Colonic mucosa (tissue), 4 donors: Measurements from ENCODE around the gene NSD1. TPM values are rescaled to one million over a fixed set of nuclear protein-coding genes. Genes with fewer than 3 reads are reported as not detected.

Experiments
- DNase-seq: peaks from one replicate; pipeline ENCODE4 v3.0.0-alpha.2; 2020
- H3K27ac ChIP-seq: fragments of 200-600 bp; one replicate; pipeline ENCODE4 v1.8.0; 2021
- H3K27me3 ChIP-seq: fragments of 200-600 bp; one replicate; pipeline ENCODE4 v1.8.0; 2021
- H3K36me3 ChIP-seq: fragments of 200-600 bp; one replicate; pipeline ENCODE4 v1.8.0; 2021
- H3K4me1 ChIP-seq: fragments of 200-600 bp; one replicate; pipeline ENCODE4 v1.8.0; 2021; ENCODE audit warnings: mild to moderate bottlenecking
- H3K4me3 ChIP-seq: fragments of 200-600 bp; one replicate; pipeline ENCODE4 v1.8.0; 2021
- H3K9ac ChIP-seq, 2 donors: one replicate each; pipeline ENCODE4 v1.7.0; 2013; ENCODE audit warnings: control low read depth in 2 of 2, low read depth in 2 of 2, low read length in 2 of 2
- H3K9me3 ChIP-seq: fragments of 200-600 bp; one replicate; pipeline ENCODE4 v1.8.0; 2021
- intact Hi-C: fragments of 100-400 bp; cut with DNase I; formaldehyde crosslinking; loops from one replicate; pipeline ENCODE4 v1.14.1; 2022
- total RNA-seq, 2 donors: library from RNA; stranded (reverse); fragmentation: NEBNext Ultra II Directional in 1 of 2; extraction: Animal tissue kit (Norgen Biotek cat#: 25700) in 1 of 2; gene quantifications; one replicate each; pipeline ENCODE4 v1.2.1, GENCODE V29; 2021
- TF ChIP-seq, protein P1 (sequence below): fragments of 200-600 bp; IDR thresholded peaks from one replicate; pipeline ENCODE4 v1.8.0; 2022; ENCODE audit warnings: antibody characterized with exemption, mild to moderate bottlenecking
- donor health status: healthy.
- donor health status: DM: no; HTN: no; CAD: no.
- donor health status: DM: no; HTN: no; CAD: no.

The NSD1 gene
- total RNA-seq, 2 donors from 2014 or later = 53.0 to 77.9 TPM

DNA sequence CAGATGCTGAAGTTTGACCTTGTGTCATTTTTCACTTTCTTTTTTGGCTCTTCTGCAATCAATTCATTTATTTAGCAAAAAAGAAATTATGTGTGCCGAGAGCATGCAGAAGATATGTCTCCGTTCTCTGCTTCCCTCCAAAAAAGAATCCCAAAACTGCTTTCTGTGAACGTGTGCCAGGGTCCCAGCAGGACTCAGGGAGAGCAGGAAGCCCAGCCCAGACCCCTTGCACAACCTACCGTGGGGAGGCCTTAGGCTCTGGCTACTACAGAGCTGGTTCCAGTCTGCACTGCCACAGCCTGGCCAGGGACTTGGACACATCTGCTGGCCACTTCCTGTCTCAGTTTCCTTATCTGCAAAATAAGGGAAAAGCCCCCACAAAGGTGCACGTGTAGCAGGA lies 44.4 kb upstream of the NSD1 start:
- Histone ChIP-seq H3K27ac (no peak overlapping the region), H3K9me3 (no peaks in the 10 kb centered on the region), H3K4me3 (no peak overlapping the region), H3K4me1 (no peaks in the 10 kb centered on the region), H3K27me3 (no peaks in the 10 kb centered on the region), H3K9ac (peak overlapping the region in 1 of 2 donors; percentile 74), H3K36me3 (no peaks in the 10 kb centered on the region)
- no peak for DNase-seq
- TF ChIP-seq, protein P1, sequence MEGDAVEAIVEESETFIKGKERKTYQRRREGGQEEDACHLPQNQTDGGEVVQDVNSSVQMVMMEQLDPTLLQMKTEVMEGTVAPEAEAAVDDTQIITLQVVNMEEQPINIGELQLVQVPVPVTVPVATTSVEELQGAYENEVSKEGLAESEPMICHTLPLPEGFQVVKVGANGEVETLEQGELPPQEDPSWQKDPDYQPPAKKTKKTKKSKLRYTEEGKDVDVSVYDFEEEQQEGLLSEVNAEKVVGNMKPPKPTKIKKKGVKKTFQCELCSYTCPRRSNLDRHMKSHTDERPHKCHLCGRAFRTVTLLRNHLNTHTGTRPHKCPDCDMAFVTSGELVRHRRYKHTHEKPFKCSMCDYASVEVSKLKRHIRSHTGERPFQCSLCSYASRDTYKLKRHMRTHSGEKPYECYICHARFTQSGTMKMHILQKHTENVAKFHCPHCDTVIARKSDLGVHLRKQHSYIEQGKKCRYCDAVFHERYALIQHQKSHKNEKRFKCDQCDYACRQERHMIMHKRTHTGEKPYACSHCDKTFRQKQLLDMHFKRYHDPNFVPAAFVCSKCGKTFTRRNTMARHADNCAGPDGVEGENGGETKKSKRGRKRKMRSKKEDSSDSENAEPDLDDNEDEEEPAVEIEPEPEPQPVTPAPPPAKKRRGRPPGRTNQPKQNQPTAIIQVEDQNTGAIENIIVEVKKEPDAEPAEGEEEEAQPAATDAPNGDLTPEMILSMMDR = no peak
- intact Hi-C loops = no loop called here

DNA sequence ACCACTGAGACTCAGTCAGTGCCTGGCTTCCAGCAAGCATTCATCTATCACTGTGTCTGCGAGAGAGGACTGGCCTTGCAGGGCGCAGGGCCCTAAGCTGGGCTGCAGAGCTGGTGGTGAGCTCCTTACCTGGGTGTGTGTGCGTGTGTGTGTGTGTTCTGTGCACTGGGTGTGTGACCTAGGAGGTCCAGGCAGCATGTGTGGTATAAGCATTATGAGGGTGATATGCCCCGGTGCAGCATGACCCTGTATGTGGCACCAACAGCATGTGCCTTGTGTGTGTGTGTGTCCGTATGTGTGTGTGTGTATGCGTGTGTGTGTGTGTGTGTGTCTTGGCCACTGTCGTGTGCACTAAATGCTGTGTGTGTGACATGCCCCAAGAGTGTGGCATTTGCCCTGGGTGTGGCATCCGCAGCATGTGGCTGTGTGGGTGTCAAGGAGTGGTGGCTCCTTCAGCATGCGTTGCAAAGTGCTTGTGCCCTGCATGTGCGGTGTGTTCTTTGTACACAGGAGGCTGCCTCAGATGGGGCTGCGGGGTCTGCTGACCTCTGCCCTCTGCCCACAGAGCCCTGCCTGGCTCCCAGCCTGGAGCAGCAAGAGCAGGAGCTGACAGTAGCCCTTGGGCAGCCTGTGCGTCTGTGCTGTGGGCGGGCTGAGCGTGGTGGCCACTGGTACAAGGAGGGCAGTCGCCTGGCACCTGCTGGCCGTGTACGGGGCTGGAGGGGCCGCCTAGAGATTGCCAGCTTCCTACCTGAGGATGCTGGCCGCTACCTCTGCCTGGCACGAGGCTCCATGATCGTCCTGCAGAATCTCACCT lies 43.5 kb upstream of the NSD1 start:
- TF ChIP-seq, protein P1 = no peak
- peak; percentile 60 for DNase-seq
- Histone ChIP-seq H3K27me3 (no peaks in the 10 kb centered on the region), H3K4me3 (no peak overlapping the region), H3K27ac (no peak overlapping the region), H3K36me3 (no peaks in the 10 kb centered on the region), H3K9ac (peak overlapping the region; percentile 35 to 74), H3K9me3 (no peaks in the 10 kb centered on the region), H3K4me1 (no peaks in the 10 kb centered on the region)
- intact Hi-C loops = no loop called here

DNA sequence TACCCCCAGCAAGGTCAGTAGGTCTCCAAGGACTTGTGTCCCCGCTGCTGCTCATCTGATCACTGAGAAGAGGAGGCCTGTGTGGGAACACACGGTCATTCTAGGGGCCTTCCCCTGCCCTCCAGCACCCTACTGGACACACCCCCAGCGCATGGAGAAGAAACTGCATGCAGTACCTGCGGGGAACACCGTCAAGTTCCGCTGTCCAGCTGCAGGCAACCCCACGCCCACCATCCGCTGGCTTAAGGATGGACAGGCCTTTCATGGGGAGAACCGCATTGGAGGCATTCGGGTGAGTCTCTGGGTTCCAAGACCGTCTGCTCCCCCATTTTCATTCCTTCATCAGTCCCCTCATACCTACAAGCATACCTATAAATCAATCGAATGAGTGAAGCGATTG lies 42.8 kb upstream of the NSD1 start:
- Histone ChIP-seq H3K27me3 (no peaks in the 10 kb centered on the region), H3K9ac (no peak overlapping the region), H3K4me3 (no peak overlapping the region), H3K9me3 (no peaks in the 10 kb centered on the region), H3K4me1 (no peaks in the 10 kb centered on the region), H3K27ac (no peak overlapping the region), H3K36me3 (no peaks in the 10 kb centered on the region)
- TF ChIP-seq, protein P1 = no peak
- intact Hi-C loops = no loop called here
- DNase-seq = no peak

DNA sequence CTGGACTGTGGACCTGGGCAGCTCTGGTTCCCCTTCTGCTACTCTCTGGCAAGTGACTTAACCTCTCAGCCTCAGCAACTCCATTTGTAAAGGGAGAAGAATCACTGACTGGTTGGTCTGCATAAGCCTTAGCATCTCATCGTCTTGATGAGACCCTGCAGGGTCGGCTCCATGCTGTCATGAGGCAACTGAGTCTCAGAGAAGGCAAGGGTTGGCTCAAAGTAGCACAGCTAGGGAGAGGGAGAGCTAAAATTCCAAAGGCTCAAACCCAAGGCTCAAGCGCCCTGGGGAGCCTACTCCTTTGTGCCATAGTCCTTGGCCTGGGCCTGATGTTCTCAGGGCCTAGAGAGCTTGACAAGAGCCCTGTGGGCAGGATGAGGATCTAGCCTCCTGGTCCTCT lies 42.3 kb upstream of the NSD1 start:
- Histone ChIP-seq H3K4me1 (no peaks in the 10 kb centered on the region), H3K4me3 (no peak overlapping the region), H3K27me3 (no peaks in the 10 kb centered on the region), H3K36me3 (no peaks in the 10 kb centered on the region), H3K9ac (no peak overlapping the region), H3K27ac (no peak overlapping the region), H3K9me3 (no peaks in the 10 kb centered on the region)
- TF ChIP-seq, protein P1 = no peak
- DNase-seq = no peak
- intact Hi-C loops = no loop called here

DNA sequence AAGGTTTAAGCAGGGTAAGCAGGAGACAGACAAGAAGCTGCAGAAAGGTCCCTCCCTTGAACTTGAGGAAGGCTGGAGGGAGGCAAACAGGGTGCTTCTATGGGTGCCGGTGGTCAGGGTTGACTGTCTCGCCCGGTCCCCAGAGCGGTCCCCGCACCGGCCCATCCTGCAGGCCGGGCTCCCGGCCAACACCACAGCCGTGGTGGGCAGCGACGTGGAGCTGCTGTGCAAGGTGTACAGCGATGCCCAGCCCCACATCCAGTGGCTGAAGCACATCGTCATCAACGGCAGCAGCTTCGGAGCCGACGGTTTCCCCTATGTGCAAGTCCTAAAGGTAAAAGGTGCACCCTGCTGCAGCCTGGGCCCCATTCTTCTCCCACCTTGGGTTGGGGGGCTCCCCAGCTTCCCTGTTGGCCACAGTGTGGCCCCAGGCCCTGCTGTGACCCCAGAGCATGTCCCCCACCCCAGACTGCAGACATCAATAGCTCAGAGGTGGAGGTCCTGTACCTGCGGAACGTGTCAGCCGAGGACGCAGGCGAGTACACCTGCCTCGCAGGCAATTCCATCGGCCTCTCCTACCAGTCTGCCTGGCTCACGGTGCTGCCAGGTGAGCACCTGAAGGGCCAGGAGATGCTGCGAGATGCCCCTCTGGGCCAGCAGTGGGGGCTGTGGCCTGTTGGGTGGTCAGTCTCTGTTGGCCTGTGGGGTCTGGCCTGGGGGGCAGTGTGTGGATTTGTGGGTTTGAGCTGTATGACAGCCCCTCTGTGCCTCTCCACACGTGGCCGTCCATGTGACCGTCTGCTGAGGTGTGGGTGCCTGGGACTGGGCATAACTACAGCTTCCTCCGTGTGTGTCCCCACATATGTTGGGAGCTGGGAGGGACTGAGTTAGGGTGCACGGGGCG lies 41.1 kb upstream of the NSD1 start:
- H3K36me3 ChIP-seq = no peaks in the 10 kb centered on the region
- H3K9ac ChIP-seq = no peak overlapping the region
- H3K4me1 ChIP-seq = no peaks in the 10 kb centered on the region
- DNase-seq = no peak
- H3K27me3 ChIP-seq = no peaks in the 10 kb centered on the region
- no peak overlapping the region for H3K4me3 ChIP-seq
- no peak overlapping the region for H3K27ac ChIP-seq
- intact Hi-C loops = no loop called here
- TF ChIP-seq, protein P1 = no peak
- H3K9me3 ChIP-seq = no peaks in the 10 kb centered on the region
